ENCODE measurements around the gene FANCE. TPM values are rescaled to one million over a fixed set of nuclear protein-coding genes. Genes with fewer than 3 reads are reported as not detected.

Gene FANCE
- total and polyA plus RNA-seq, 9 of the 15 experiments (the other 6 are each of a cell fraction or from before 2014, with no cell fraction given) = 5.7 to 30.2 (median 17.0) TPM

DNA sequence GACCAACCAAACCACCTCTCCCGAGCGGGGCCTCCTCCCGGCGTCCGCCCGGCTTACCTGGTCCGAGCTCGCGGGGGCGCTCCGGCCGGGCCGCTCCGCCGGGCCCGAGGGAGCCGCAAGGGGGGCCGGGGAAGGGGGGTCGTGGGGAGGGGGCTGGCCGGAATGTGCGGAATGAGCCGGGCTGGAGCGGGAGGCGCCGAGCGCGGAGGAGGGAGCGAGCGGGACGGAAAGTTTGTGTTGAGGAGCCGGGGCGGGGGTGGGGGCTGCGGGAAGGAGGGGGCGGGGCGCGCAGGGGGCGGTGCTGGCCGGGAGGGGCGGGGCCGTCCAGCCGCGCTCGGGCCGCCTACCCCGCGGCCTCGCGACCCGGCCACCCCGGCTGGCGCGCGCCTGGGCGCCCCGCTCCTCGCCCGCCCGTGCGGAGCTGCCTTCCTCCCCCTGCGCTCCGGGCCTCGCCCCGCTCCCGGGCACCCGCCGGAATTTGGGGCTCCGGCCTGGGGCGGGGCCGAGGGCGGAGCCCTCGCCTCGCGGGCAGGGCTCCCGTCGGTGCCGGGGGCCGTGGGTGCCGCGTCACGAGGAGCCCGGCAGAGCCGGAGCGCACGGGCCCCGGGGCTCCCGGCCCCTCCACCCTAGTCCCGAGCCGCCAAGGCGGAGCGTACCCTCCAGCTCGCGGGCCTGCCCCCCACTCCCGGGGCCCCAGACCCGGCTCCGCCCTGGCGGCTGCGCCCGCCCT, 44.9 kb downstream of the FANCE start, which contains the start of gene TEAD3 (continued):
- no peak; the same call in none of the 2 replicates for TF ChIP-seq SMAD4 (CRISPR knock-in tag; conservative IDR thresholded peaks at IDR 0.05)
- no peak for TF ChIP-seq JUND (IDR thresholded peaks at IDR 0.05; ENCODE audit: borderline replicate concordance, low read depth, low read length)
- TF ChIP-seq JUND (tag; IDR thresholded peaks at IDR 0.05; ENCODE audit: borderline replicate concordance, low read depth, low read length) = no peak
- TF ChIP-seq, protein P1, sequence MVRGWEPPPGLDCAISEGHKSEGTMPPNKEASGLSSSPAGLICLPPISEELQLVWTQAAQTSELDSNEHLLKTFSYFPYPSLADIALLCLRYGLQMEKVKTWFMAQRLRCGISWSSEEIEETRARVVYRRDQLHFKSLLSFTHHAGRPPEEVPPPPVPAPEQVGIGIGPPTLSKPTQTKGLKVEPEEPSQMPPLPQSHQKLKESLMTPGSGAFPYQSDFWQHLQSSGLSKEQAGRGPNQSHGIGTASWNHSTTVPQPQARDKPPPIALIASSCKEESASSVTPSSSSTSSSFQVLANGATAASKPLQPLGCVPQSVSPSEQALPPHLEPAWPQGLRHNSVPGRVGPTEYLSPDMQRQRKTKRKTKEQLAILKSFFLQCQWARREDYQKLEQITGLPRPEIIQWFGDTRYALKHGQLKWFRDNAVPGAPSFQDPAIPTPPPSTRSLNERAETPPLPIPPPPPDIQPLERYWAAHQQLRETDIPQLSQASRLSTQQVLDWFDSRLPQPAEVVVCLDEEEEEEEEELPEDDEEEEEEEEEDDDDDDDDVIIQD (CRISPR knock-in tag; IDR thresholded peaks at IDR 0.05) = no peak
- TF ChIP-seq, protein P2, sequence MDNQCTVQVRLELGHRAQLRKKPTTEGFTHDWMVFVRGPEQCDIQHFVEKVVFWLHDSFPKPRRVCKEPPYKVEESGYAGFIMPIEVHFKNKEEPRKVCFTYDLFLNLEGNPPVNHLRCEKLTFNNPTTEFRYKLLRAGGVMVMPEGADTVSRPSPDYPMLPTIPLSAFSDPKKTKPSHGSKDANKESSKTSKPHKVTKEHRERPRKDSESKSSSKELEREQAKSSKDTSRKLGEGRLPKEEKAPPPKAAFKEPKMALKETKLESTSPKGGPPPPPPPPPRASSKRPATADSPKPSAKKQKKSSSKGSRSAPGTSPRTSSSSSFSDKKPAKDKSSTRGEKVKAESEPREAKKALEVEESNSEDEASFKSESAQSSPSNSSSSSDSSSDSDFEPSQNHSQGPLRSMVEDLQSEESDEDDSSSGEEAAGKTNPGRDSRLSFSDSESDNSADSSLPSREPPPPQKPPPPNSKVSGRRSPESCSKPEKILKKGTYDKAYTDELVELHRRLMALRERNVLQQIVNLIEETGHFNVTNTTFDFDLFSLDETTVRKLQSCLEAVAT (IDR thresholded peaks at IDR 0.05) = no peak
- TF ChIP-seq NFYB (IDR thresholded peaks at IDR 0.05; ENCODE audit: extremely low read depth, insufficient read length) = no peak
- TF ChIP-seq ZC3H8 (IDR thresholded peaks at IDR 0.05) = no peak
- TF ChIP-seq TEAD4 (IDR thresholded peaks at IDR 0.05; ENCODE audit: low read length) = 0 out of 2 replicates have a peak, but pooled peaks have one; percentile 4
- TF ChIP-seq TEAD4 (CRISPR knock-in tag; IDR thresholded peaks at IDR 0.05; ENCODE audit: borderline replicate concordance) = no peak
- no peak for TF ChIP-seq RBM14 (IDR thresholded peaks at IDR 0.05; ENCODE audit: borderline replicate concordance, insufficient read depth, low read depth, low read length)
- no peak for TF ChIP-seq KAT7 (CRISPR knock-in tag; IDR thresholded peaks at IDR 0.05; ENCODE audit: borderline replicate concordance)
- no peak for TF ChIP-seq CREB1 (IDR thresholded peaks at IDR 0.05)
- no peak for TF ChIP-seq CREB1 (CRISPR knock-in tag; IDR thresholded peaks at IDR 0.05)
- TF ChIP-seq ZNF830 (CRISPR knock-in tag; IDR thresholded peaks at IDR 0.05) = no peak
- TF ChIP-seq, protein P3, sequence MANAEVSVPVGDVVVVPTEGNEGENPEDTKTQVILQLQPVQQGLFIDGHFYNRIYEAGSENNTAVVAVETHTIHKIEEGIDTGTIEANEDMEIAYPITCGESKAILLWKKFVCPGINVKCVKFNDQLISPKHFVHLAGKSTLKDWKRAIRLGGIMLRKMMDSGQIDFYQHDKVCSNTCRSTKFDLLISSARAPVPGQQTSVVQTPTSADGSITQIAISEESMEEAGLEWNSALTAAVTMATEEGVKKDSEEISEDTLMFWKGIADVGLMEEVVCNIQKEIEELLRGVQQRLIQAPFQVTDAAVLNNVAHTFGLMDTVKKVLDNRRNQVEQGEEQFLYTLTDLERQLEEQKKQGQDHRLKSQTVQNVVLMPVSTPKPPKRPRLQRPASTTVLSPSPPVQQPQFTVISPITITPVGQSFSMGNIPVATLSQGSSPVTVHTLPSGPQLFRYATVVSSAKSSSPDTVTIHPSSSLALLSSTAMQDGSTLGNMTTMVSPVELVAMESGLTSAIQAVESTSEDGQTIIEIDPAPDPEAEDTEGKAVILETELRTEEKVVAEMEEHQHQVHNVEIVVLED (CRISPR knock-in tag; IDR thresholded peaks at IDR 0.05) = no peak
- TF ChIP-seq ZNF444 (CRISPR knock-in tag; IDR thresholded peaks at IDR 0.05) = no peak
- TF ChIP-seq PHF8 (IDR thresholded peaks at IDR 0.05; ENCODE audit: borderline replicate concordance, low read length) = peak; percentile 57; the same call in 1 of the 2 replicates
- TF ChIP-seq ZNF764 (CRISPR knock-in tag; IDR thresholded peaks at IDR 0.05; ENCODE audit: low read depth) = no peak
- TF ChIP-seq FOXJ3 (CRISPR knock-in tag; IDR thresholded peaks at IDR 0.05) = no peak
- TF ChIP-seq SMARCE1 (IDR thresholded peaks at IDR 0.05) = no peak
- TF ChIP-seq, protein P4, sequence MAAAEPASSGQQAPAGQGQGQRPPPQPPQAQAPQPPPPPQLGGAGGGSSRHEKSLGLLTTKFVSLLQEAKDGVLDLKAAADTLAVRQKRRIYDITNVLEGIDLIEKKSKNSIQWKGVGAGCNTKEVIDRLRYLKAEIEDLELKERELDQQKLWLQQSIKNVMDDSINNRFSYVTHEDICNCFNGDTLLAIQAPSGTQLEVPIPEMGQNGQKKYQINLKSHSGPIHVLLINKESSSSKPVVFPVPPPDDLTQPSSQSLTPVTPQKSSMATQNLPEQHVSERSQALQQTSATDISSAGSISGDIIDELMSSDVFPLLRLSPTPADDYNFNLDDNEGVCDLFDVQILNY (CRISPR knock-in tag; IDR thresholded peaks at IDR 0.05) = no peak
- TF ChIP-seq, protein P5, sequence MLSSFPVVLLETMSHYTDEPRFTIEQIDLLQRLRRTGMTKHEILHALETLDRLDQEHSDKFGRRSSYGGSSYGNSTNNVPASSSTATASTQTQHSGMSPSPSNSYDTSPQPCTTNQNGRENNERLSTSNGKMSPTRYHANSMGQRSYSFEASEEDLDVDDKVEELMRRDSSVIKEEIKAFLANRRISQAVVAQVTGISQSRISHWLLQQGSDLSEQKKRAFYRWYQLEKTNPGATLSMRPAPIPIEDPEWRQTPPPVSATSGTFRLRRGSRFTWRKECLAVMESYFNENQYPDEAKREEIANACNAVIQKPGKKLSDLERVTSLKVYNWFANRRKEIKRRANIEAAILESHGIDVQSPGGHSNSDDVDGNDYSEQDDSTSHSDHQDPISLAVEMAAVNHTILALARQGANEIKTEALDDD (IDR thresholded peaks at IDR 0.05) = no peak
- no peak for TF ChIP-seq HDAC1 (IDR thresholded peaks at IDR 0.05)
